ENCODE results near the gene ZNHIT1.

DNA sequence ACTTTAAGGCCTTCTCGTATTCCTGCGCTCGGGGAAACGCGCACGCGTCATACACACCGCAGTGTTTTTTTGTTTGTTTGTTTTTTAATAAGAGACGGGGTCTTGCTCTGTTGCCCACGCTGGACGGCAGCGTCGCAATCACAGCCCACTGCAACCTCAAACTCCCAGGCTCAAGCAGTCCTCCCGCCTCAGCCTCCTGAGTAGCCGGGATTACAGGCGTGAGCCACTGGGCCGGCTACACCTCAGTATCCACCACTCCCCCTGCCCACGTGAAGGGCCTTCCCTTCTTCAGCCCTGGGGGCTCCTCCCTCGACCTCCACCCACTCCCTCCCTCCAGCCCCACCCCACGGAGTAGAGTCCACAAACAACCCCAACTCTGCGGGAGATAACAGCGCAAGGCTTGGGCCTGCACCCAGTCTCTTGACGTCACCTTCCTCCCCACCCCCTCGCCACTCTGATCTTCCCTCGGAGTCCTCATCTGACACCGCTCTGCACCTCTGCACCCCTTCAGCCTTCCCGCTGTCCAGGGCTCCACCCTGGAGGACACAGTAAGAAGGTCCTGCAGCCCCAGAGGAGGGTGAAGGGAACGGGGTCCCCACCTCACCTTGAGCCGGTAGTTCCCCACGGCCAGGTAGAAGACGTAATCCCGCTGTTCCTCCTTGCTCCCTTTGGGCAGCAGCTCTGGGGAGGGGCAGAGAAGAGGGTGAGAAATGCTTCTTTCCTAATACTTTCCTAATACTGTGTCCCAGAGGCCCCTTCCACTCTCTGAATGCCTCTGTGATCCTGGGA, 22.5 kb downstream of the ZNHIT1 start:
- TF ChIP-seq HNF4A (conservative IDR thresholded peaks at IDR 0.05) (no peak), YY1 (IDR thresholded peaks at IDR 0.05) (no peak), FOXA1 (IDR thresholded peaks at IDR 0.05) (no peak), HNF4G (IDR thresholded peaks at IDR 0.05) (no peak), EGR1 (IDR thresholded peaks at IDR 0.05; ENCODE audit: low read depth in 2 of 2) (no peak), TAF1 (conservative IDR thresholded peaks at IDR 0.05) (no peak), NR2F2 (IDR thresholded peaks at IDR 0.05) (no peak), SP1 (IDR thresholded peaks at IDR 0.05) (no peak), RXRA (IDR thresholded peaks at IDR 0.05) (no peak)
- TF ChIP-seq, protein P1, sequence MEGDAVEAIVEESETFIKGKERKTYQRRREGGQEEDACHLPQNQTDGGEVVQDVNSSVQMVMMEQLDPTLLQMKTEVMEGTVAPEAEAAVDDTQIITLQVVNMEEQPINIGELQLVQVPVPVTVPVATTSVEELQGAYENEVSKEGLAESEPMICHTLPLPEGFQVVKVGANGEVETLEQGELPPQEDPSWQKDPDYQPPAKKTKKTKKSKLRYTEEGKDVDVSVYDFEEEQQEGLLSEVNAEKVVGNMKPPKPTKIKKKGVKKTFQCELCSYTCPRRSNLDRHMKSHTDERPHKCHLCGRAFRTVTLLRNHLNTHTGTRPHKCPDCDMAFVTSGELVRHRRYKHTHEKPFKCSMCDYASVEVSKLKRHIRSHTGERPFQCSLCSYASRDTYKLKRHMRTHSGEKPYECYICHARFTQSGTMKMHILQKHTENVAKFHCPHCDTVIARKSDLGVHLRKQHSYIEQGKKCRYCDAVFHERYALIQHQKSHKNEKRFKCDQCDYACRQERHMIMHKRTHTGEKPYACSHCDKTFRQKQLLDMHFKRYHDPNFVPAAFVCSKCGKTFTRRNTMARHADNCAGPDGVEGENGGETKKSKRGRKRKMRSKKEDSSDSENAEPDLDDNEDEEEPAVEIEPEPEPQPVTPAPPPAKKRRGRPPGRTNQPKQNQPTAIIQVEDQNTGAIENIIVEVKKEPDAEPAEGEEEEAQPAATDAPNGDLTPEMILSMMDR (IDR thresholded peaks at IDR 0.05; ENCODE audit: low read depth, low read length, missing input control), result no peak
- TF ChIP-seq, protein P2, sequence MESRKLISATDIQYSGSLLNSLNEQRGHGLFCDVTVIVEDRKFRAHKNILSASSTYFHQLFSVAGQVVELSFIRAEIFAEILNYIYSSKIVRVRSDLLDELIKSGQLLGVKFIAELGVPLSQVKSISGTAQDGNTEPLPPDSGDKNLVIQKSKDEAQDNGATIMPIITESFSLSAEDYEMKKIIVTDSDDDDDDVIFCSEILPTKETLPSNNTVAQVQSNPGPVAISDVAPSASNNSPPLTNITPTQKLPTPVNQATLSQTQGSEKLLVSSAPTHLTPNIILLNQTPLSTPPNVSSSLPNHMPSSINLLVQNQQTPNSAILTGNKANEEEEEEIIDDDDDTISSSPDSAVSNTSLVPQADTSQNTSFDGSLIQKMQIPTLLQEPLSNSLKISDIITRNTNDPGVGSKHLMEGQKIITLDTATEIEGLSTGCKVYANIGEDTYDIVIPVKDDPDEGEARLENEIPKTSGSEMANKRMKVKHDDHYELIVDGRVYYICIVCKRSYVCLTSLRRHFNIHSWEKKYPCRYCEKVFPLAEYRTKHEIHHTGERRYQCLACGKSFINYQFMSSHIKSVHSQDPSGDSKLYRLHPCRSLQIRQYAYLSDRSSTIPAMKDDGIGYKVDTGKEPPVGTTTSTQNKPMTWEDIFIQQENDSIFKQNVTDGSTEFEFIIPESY (IDR thresholded peaks at IDR 0.05), result no peak
- TF ChIP-seq, protein P3, sequence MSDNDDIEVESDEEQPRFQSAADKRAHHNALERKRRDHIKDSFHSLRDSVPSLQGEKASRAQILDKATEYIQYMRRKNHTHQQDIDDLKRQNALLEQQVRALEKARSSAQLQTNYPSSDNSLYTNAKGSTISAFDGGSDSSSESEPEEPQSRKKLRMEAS (IDR thresholded peaks at IDR 0.05), result no peak

Measured in liver (tissue), 3 donors.